T-helper 1 cell (primary cell): ENCODE results near the gene SPATA33.
"Not testable (repeated sequence)": the region's sequence is repeated elsewhere in the genome, so short reads cannot be mapped to it uniquely, and the experiment has no call there.

Experiments used
- DNase-seq, 5 donors: peaks; one replicate each; pipeline ENCODE4 v3.0.0-alpha.2; 2012 to 2020

The SPATA33 gene

DNA sequence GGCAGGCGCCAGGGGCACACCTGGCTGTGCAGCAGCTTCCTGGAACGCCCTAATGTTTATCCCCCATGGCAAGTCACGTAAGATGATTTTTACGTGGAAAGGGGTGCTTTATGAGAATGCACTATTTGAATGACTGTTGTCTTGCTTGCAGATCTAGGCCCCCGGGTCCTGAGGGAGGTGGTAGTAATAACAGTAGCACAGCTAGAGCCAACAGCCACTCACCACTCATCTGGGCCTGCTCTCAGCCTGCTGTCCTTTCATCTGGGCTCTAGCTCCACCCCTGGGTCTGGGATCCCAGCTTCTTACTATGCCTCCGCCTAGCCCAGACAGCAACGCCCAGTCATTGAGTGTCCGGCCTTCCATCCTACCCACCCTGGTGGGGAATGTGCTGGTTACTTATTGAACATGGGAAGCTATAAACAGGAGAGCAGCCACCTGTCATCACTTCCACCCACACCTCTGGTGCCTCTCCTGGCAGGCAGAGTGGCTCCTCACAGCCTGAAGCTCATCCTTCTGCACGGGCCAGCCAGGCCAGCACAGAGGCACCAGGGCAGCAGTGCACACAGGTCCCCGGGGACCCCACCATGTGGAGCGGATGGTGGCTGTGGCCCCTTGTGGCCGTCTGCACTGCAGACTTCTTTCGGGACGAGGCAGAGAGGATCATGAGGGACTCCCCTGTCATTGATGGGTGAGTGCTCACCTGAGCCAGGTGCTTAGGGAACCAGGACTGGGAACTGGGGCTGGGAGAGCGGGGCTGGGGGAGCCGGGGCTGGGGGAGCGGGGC, 27.6 kb upstream of the SPATA33 start:
- no peak for DNase-seq

DNA sequence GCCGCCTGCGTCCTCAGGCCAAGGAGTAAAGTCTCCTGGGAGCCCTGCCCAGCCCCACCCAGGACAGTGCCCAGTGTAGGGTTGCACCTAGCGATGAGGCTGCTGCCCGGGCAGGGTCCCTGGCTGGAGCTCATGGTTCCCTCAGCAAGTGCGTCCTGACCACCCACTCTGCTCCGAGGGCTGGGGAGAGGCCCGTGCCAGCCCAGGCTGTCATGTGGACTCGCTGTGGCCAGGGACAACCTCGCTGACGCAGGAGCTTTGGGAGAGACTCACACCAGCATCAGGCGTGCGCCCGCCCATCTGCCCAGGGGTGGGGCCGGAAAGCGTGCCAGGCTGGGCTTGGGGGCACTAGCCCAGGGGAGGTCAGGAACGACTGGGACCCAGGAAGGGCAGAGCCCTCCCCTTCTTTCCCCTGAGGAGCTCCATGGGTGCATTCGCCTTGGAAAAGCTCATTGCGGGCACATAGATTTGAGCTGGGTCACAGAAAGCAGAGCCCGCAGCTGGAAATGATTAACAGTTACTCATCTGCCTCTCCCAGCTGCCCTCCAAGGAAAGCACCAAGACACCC, 24.5 kb upstream of the SPATA33 start:
- no peak for DNase-seq

- DNase-seq, result not testable (repeated sequence)
Measured at GRCh38 chr16:89634463-89635385, 22.9 kb upstream of the SPATA33 start.

DNA sequence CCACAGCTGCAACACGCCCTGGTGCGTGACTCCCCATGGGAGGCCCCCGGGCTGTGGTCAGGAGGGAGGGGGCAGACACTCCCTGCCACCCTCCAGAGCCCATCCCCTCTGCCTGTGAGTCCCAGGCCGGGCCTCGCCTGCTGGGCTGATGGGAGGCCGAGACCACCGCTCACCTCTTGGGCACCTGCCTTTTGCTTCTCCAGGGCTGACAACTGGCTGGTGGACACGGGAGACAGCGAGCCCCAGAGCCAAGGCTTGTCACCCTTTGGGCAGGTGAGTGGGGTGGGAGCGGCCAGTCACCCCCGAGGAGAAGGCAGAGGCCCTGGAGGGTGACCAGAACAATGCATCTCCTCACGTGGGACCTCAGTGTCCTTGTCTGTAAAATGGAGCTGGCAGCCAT, 21.0 kb upstream of the SPATA33 start:
- no peak for DNase-seq

DNA sequence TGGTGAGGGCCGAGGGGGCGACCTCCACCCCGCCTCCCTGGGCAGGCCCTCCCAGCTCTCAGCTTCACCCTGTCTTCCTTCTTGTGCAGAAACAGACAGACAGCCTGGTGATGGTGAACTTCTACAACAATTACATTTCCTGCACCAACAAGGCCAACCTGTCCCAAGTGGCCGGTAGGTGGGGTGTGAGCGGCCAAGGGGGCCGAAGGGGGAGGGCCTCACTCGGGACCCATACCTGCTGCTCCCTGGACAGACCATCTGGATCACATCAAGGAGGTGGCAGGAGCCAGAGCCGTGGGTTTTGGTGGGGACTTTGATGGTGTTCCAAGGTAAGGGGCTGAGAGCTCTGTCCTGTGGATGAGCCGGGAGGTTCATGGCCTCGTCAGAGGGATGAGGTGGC, 20.3 kb upstream of the SPATA33 start:
- DNase-seq, result no peak

DNA sequence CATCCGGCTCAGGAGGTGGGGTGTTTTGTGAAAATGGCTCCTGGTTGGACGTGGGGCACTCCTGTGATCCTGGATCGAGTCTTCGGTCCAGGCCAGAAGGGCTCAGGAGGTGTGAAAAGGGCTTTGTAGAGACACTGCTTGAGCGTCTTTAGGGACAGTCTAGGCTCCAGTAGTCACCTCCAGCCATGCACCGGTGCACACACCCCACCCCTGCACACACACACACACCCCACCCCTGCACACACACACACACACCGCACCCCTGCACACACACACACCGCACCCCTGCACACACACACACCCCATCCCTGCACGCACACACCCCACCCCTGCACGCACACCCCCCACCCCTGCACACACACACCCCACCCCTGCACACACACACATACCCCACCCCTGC, 19.2 kb upstream of the SPATA33 start:
- no peak for DNase-seq

DNA sequence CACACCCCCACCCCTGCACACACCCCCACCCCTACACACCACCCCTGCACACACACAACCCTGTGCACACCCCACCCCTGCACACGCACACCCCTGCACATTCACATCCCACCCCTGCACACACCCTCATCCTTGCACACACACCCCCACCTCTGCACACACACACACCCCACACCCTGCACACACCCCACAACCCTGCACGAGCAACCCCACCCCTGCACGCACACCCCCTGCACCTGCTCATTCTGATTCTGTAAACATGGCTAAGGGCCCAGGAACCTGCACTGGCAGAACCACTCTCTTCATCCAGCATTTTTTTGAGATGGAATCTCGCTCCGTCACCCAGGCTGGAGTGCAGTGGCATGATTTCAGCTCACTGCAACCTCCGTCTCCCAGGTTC, 18.3 kb upstream of the SPATA33 start:
- DNase-seq, result no peak

- DNase-seq, result no peak
Measured at GRCh38 chr16:89641458-89642119, 16.0 kb upstream of the SPATA33 start.

DNA sequence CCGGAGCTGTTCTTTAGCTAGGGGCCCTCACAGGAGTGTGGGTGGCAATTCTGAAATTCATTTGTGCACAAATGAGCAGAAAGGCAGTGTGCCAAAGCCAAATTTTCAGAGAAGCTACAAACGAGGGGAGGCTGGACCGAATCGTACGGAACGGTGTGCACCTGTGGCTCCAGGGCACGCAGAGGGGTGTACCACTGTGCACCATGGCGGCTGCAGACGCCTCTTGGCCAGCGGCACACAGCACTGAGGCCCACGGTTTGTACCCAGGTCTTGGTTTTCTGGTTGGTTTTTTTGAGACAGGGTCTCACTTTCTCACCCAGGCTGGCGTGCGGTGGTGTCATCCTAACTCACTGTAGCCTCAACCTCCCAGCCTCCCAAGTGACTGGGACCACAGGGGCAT, 15.1 kb upstream of the SPATA33 start:
- DNase-seq, result no peak

DNA sequence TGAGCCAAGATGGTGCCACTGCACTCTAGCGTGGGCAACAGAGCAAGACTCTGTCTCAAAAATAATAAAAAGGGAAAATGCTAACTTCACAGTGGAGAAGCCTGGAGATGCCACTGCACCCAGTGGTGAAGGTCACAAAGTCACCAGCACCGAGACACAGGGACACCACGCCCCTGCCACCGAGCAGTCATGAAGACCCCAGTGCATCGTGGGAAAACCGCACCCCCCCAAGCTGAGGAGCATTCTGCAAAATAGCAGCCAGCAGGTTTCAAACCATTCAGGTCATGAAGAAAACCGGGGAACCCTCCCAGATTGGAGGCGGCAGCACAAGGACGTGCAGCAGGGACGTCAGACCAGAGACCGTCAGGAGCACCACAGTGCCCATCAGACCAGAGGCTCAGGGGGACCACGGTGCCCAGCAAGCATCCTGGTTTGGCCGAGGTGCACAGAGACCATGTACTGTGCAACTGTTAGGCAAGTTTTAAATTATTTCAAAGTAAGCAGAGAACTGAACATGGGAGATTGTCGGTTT, 13.8 kb upstream of the SPATA33 start:
- no peak for DNase-seq

DNA sequence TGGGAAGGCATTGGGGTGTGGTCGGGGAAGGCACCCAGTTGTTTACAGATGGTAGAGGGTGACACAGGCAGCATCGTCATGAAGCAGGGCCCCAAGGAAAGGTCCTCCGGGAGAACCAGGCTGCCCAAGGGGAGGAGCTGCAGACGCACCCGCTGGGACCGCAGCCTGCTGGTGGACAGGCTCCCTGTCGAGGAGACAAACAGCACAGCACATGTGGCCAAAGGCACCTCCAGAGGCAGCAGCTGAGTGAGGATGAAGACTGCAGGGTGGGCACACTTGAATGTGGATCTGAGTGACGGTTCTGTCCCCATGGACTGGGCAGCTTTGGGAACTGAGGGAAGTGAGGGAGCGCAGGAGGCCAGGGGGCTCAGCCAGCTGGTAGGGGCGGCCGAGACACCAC, 12.5 kb upstream of the SPATA33 start:
- no peak for DNase-seq

- DNase-seq, result no peak
Measured at GRCh38 chr16:89646270-89646669, 11.4 kb upstream of the SPATA33 start.

DNA sequence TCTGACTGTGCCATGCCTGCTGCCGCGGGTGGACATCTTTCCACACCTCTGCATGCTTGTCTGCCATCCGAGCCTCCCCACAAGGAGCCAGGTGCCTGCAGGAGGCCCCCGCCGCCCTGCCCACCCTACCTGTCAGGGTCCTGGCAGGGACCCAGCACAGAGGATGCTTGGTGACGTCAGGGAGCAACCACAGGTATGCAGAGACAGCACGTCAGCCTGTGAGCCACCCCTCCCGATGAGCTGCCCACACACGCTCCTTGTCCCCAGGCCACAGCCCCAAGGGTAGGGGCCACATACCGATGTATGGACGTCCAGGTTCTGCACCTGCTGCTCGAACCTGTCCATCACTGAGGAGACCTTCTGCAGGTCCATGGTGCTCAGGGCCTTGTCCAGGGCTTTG, 10.7 kb upstream of the SPATA33 start:
- no peak for DNase-seq

GRCh38 chr16:89651584-89651983, 6.1 kb upstream of the SPATA33 start:
- no peak for DNase-seq

- no peak for DNase-seq
Measured at GRCh38 chr16:89653656-89654295, 3.9 kb upstream of the SPATA33 start.

DNA sequence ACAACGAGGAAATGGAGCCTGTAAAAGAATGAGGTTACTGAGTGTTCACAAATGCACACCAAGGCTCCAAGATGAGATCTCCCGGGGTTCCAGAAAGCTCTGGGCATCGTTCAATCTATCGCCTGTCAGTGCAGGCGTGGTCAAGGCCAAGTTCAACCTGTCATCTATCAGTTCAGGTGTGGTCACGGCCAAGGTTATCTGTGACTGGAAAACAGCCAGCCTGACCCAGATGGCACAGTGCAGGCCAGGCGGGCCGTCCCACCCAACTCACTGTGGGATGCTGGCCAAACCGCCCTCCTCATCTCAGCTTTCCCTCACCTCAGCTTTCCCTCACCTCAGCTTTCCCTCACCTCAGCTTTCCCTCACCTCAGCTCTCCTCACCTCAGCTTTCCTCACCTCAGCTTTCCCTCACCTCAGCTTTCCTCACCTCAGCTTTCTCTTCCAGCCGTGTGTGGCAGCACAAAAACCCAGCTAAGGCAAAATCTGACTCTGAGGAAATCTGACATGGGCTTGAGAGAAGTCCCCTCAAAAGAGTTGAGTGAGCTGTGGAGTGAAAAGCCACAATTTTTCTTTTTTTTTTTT, 2.5 kb upstream of the SPATA33 start:
- no peak for DNase-seq

DNA sequence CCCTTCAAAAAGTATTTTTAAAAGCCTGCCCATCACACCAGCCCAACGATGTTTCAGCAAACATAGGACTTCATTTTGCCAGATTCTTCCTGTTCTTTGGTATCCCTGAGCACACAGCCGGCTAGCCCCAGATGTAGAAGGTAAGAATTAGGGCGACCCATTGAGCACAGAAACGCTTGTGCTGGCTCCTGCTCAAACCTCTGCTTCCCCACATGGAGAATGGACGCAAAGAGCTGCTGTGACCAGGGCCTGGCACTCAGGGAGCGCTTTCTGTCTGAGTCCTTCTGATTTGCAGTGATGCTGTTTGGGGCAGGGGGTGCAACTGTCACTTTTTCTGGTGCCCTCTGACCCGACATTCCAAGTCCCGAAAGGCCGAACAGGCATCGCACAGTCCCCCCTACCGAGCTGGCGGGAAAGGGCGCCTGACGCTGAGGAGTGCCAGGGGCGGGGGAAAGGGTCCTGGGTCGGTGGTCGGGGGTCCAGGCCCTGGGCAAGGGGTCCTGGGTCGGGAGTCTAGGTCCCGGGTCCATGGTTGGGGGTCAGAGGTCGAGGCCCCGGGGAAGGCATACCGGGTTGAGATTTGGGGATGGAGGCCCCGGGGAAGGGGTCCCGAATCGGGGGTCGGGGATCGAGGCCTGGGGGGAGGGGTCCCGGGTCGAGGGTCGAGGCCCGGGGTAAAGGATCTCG, 1.1 kb upstream of the SPATA33 start:
- DNase-seq, result no peak

DNA sequence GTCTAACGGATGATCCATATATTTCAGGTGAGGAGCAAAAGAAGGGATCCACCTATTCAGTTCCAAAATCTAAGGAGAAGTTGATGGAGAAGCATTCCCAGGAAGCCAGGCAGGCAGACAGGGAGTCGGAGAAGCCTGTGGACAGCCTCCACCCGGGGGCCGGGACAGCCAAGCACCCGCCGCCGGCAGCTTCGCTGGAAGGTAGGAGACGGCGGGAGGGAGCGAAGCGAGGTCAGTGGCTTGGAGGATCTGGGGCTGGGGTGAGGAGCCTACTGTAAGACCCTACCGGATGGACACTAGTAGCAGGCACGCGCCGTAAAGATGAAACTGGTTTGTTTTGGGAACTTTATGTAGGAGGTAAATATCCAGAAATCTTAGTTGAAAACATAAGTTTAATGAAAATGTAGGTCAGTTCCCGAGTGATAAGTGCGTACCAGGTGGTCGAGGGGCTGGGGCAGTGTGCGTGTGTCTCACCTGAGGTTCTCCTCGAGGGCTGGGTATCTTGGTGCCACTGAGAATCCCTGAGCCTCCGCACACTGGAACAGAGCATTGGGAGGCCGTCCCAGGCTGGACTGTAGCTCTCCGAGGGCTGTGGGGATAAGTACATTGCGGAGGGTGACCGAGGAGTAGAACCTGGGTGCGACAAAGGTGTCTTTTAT, 714 bp downstream of the SPATA33 start:
- no peak for DNase-seq

GRCh38 chr16:89660146-89660545, 2.5 kb downstream of the SPATA33 start:
- DNase-seq, result no peak

- DNase-seq, result no peak
Measured at GRCh38 chr16:89661215-89661614, 3.6 kb downstream of the SPATA33 start.

DNA sequence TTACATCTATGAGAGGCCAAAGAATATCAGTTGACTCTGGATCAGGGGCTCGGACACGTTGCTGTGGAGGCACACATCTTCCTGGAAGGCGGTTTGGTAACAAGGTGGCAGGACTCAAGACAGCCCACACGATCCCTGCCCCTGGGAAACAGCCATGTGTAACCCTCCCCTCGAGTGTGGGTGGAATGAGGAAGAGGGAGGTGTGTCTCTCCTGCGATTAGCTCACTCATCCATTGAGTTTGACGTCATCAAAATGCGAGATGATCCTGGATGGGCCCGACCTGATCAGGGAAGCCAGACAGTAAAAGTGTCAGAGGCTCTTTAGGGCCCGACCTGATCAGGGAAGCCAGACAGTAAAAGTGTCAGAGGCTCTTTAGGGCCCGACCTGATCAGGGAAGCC, 6.6 kb downstream of the SPATA33 start:
- DNase-seq, result not testable (repeated sequence)
